Measurements from ENCODE around the gene SLC24A4. TPM values are rescaled to one million over a fixed set of nuclear protein-coding genes. Genes with fewer than 3 reads are reported as not detected.

Gene SLC24A4
- total RNA-seq, 1 donor from 2014 or later, result not detected

DNA sequence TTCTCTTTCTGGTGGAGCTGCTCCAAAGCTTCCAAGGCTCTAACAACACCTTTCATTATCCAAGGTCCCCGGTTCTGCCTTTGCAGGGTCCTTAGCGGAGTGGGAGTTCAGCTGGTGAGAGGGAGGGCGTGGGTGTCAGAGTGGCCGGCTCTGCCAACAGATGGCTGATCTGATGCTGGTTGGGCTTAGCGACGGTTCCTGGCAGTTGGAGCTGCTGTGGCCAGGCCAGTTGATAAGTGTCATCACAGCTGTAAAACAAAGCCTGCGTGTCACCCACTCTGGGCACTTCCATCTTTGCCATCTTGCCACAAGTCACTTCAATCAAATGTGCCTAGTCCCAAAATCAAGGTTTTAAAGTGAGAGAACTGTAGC lies 226.9 kb downstream of the SLC24A4 start:
- Mint-ChIP-seq H3K27ac (no peak overlapping the region), H3K36me3 (ENCODE audit: low read depth) (no peaks in the 10 kb centered on the region), H3K27me3 (peaks cover 18% of the 10 kb centered on the region), H3K9me3 (no peaks in the 10 kb centered on the region), H3K4me3 (no peak overlapping the region), H3K4me1 (peaks cover 30% of the 10 kb centered on the region)
- DNase-seq, result no peak
- intact Hi-C loops (cut with micrococcal nuclease), result no loop called here

Other genes starting within 250 kb of the SLC24A4 start
- gene ATXN3, start 216.6 kb upstream of the SLC24A4 start, total RNA-seq, result 23.7 and 25.2 TPM in 2 replicates
- gene NDUFB1, start 201.5 kb upstream of the SLC24A4 start, total RNA-seq, result 76.1 and 77.9 TPM in 2 replicates
- 111 and 120 TPM in 2 replicates for gene CPSF2, start 201.2 kb upstream of the SLC24A4 start, total RNA-seq
- gene RIN3, start 190.6 kb downstream of the SLC24A4 start, total RNA-seq, result 21.5 and 21.6 TPM in 2 replicates

All from activated CD4-positive, alpha-beta T cell treated with anti-CD3 and anti-CD28 coated beads, Interleukin-2, amount 10 ng/mL, durations not matched to agents 24 days and 14 days (primary cell).